Measurements from ENCODE around the gene DOCK1. TPM values are rescaled to one million over a fixed set of nuclear protein-coding genes. Genes with fewer than 3 reads are reported as not detected.

DOCK1 gene
- polyA plus RNA-seq, 1 donor from 2014 or later, result 2.7 TPM

DNA sequence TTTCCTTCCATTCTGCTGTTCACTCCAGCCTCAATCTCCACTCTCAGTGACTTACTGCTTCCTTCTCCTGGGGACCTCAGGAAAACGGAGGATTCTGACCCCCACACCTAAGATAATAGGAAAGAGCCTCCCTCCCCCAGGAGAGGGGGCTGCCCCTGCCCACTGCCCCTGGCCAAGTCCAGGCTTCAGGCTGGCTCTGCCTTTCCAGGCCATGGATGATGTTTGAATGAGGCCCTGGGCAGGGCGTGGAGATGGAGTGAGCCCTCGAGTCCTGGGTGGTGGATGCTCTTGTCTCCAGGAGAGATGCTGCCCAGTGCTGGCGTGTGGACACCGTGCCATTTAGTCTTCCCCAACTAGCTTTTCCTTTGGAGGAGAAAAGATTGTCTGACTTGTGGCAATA is 184.2 kb downstream of the DOCK1 start:
- H3K27ac ChIP-seq (ENCODE audit: low read length), result no peak overlapping the region
- no peaks in the 10 kb centered on the region for H3K9me3 ChIP-seq (ENCODE audit: low read length)
- TF ChIP-seq, protein P1, sequence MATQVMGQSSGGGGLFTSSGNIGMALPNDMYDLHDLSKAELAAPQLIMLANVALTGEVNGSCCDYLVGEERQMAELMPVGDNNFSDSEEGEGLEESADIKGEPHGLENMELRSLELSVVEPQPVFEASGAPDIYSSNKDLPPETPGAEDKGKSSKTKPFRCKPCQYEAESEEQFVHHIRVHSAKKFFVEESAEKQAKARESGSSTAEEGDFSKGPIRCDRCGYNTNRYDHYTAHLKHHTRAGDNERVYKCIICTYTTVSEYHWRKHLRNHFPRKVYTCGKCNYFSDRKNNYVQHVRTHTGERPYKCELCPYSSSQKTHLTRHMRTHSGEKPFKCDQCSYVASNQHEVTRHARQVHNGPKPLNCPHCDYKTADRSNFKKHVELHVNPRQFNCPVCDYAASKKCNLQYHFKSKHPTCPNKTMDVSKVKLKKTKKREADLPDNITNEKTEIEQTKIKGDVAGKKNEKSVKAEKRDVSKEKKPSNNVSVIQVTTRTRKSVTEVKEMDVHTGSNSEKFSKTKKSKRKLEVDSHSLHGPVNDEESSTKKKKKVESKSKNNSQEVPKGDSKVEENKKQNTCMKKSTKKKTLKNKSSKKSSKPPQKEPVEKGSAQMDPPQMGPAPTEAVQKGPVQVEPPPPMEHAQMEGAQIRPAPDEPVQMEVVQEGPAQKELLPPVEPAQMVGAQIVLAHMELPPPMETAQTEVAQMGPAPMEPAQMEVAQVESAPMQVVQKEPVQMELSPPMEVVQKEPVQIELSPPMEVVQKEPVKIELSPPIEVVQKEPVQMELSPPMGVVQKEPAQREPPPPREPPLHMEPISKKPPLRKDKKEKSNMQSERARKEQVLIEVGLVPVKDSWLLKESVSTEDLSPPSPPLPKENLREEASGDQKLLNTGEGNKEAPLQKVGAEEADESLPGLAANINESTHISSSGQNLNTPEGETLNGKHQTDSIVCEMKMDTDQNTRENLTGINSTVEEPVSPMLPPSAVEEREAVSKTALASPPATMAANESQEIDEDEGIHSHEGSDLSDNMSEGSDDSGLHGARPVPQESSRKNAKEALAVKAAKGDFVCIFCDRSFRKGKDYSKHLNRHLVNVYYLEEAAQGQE (IDR thresholded peaks at IDR 0.05; ENCODE audit: borderline replicate concordance), result no peak
- no peak for TF ChIP-seq RAD21 (conservative IDR thresholded peaks at IDR 0.05)
- no peak for TF ChIP-seq POLR2AphosphoS5 (IDR thresholded peaks at IDR 0.05)
- no peaks in the 10 kb centered on the region for H3F3A ChIP-seq (ENCODE audit: insufficient read depth, low read length, poor library complexity, severe bottlenecking)
- no peak overlapping the region for H3K4me2 ChIP-seq (ENCODE audit: low read length)
- H3K4me3 ChIP-seq (ENCODE audit: low read length), result no peak overlapping the region
- no peak overlapping the region for H2AFZ ChIP-seq (ENCODE audit: low read depth, low read length)
- no peak overlapping the region for H3K9ac ChIP-seq (ENCODE audit: low read length)
- no peaks in the 10 kb centered on the region for H3K27me3 ChIP-seq (ENCODE audit: insufficient read depth, low read depth, low read length)
- H3K9me2 ChIP-seq (ENCODE audit: insufficient read depth, low read length), result no peaks in the 10 kb centered on the region
- no peaks in the 10 kb centered on the region for H3K79me2 ChIP-seq (replicated peaks; ENCODE audit: insufficient read depth, low read length)
- H3K36me3 ChIP-seq (ENCODE audit: insufficient read depth, low read length), result no peaks in the 10 kb centered on the region
- no peaks in the 10 kb centered on the region for H4K20me1 ChIP-seq (ENCODE audit: insufficient read depth)

DNA sequence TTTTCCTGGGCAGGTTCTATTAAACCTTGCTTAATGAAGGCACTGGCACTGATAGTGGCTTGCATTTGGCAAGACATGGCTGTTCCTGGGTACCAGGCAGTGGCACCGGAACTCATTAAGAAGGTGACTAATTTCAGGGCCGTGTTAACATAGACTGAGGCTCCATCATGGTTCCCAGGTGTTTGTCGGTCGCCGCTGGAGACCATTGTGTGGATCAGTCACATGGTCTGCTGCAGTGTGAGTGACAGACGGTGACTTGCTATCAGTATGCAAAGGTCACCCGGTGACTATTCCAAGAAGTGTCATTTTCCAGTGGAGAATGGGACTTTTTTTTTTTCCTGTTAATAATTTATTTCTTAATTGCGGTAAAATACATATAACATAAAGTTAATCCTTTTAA is 184.9 kb downstream of the DOCK1 start:
- no peak for TF ChIP-seq RAD21 (conservative IDR thresholded peaks at IDR 0.05)
- TF ChIP-seq, protein P1 (IDR thresholded peaks at IDR 0.05; ENCODE audit: borderline replicate concordance), result no peak
- TF ChIP-seq EP300 (conservative IDR thresholded peaks at IDR 0.05; ENCODE audit: poor library complexity, severe bottlenecking), result no peak
- no peak for TF ChIP-seq SMC3 (conservative IDR thresholded peaks at IDR 0.05; ENCODE audit: poor library complexity)
- TF ChIP-seq MXI1 (conservative IDR thresholded peaks at IDR 0.05; ENCODE audit: poor library complexity, severe bottlenecking), result no peak
- no peak for TF ChIP-seq EZH2 (IDR thresholded peaks at IDR 0.05; ENCODE audit: borderline replicate concordance, insufficient read depth, low read length, poor library complexity, severe bottlenecking)
- TF ChIP-seq POLR2AphosphoS5 (IDR thresholded peaks at IDR 0.05), result no peak
- TF ChIP-seq TAF1 (IDR thresholded peaks at IDR 0.05; ENCODE audit: low read depth), result no peak
- TF ChIP-seq, protein P2, sequence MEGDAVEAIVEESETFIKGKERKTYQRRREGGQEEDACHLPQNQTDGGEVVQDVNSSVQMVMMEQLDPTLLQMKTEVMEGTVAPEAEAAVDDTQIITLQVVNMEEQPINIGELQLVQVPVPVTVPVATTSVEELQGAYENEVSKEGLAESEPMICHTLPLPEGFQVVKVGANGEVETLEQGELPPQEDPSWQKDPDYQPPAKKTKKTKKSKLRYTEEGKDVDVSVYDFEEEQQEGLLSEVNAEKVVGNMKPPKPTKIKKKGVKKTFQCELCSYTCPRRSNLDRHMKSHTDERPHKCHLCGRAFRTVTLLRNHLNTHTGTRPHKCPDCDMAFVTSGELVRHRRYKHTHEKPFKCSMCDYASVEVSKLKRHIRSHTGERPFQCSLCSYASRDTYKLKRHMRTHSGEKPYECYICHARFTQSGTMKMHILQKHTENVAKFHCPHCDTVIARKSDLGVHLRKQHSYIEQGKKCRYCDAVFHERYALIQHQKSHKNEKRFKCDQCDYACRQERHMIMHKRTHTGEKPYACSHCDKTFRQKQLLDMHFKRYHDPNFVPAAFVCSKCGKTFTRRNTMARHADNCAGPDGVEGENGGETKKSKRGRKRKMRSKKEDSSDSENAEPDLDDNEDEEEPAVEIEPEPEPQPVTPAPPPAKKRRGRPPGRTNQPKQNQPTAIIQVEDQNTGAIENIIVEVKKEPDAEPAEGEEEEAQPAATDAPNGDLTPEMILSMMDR (IDR thresholded peaks at IDR 0.05; ENCODE audit: poor library complexity, severe bottlenecking), result no peak
- Histone ChIP-seq H3K27ac (ENCODE audit: low read length) (no peak overlapping the region), H3K9ac (ENCODE audit: low read length) (no peak overlapping the region), H3K4me2 (ENCODE audit: low read length) (no peak overlapping the region), H3K27me3 (ENCODE audit: insufficient read depth, low read depth, low read length) (no peaks in the 10 kb centered on the region), H3K79me2 (replicated peaks; ENCODE audit: insufficient read depth, low read length) (no peaks in the 10 kb centered on the region), H3K9me2 (ENCODE audit: insufficient read depth, low read length) (no peaks in the 10 kb centered on the region), H3K9me3 (ENCODE audit: low read length) (no peaks in the 10 kb centered on the region), H3F3A (ENCODE audit: insufficient read depth, low read length, poor library complexity, severe bottlenecking) (no peaks in the 10 kb centered on the region), H2AFZ (ENCODE audit: low read depth, low read length) (no peak overlapping the region), H4K20me1 (ENCODE audit: insufficient read depth) (no peaks in the 10 kb centered on the region), H3K36me3 (ENCODE audit: insufficient read depth, low read length) (no peaks in the 10 kb centered on the region), H3K4me3 (ENCODE audit: low read length) (no peak overlapping the region)

All from neural cell (in vitro differentiated cells).